GM18502 (cell line): ENCODE results near the gene EYA4.

Experiments used
- ATAC-seq: cut with Tn5 transposase; IDR thresholded peaks from one replicate; pipeline ENCODE4 v1.9.1; 2021; ENCODE audit warnings: mild to moderate bottlenecking; ENCODE audit not compliant: unreplicated experiment, poor library complexity

EYA4 gene

DNA sequence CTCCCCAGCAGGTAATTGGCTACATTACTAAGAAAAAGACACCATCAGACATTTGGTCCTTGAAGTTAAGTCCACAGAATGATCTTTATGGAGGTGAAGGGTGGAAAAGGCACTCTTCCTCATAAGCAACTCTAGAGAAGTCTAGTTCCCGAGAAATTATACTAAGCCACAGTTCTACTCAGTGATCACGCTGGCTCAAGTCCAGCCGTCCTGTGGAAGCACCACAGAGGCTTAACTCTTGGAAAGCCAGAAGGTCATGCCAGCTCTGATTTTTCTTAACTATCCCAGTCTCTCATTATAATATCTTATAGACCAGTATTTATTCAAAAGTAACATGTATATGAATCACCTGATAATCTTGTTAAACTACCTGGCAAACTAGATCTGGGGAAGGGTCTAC, 258.5 kb downstream of the EYA4 start:
- ATAC-seq = no peak

GRCh38 chr6:133501675-133502270, 260.6 kb downstream of the EYA4 start:
- no peak for ATAC-seq

- no peak for ATAC-seq
These were observed 261.5 kb downstream of the EYA4 start for GRCh38 chr6:133502441-133503335.

DNA sequence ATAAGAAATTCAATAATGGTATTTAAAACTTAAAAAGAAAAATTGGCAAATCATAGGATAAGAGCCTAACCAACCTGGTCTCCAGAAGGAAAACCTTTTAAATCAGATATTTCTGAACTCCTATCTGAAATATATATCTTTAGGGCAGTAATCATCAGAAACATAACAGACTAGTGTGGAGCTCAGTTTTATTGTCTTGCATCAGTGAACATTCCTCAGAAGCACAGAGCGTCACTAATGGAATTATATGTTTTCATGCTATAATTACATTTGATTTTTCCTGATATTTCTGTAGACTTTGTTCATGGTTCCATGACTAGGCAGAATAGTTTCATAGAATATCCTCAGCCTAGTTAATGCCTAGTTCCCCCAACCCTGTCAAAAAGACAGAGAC, 262.2 kb downstream of the EYA4 start:
- ATAC-seq = no peak

GRCh38 chr6:133504158-133504557, 263.0 kb downstream of the EYA4 start:
- ATAC-seq = no peak

DNA sequence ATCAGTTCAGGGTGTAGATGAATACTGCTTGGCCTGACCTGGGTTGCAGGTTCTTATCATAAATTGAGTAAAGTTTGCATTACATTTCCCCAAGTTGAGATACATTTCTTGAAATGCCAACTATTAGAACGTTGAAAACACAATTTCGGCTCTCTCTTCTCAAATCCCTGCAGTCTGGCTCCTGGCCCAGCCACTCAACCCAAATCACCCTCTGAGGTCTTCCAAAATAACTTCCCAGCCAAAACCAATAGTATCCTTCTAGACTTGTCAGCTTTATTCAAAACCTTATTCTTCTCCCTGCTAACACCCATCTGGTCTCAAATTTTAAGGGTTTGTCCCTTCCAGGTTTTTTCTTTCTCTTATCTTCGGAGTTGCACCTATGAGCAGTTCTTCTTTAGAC, 263.6 kb downstream of the EYA4 start:
- no peak for ATAC-seq

- ATAC-seq = no peak
These were observed 264.5 kb downstream of the EYA4 start for GRCh38 chr6:133505681-133506080.

DNA sequence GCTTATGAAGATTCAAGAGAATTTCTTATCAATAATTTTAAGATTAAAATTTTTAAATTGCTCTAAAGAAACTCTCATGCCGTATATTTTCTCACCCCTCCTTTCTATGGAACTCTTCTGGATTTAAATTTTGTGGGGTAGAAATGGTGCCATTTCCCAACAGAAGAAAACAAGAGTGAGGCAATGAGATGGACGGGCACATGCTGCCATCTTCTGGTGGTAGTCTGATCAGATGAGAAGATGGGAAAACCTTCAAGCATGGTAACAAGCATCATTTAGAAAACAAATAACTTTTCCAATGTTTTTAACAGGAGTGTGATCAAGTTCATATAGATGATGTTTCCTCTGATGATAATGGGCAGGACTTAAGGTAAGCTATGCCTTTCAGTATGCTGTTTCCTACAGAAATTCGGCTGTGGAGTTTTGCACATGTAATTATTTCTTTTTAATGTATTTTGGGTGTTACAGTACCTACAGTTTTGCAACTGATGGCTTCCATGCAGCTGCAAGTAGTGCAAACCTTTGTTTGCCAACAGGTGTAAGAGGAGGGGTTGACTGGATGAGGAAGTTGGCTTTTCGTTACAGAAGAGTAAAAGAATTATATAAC, 271.4 kb downstream of the EYA4 start:
- peak; percentile 56 for ATAC-seq

DNA sequence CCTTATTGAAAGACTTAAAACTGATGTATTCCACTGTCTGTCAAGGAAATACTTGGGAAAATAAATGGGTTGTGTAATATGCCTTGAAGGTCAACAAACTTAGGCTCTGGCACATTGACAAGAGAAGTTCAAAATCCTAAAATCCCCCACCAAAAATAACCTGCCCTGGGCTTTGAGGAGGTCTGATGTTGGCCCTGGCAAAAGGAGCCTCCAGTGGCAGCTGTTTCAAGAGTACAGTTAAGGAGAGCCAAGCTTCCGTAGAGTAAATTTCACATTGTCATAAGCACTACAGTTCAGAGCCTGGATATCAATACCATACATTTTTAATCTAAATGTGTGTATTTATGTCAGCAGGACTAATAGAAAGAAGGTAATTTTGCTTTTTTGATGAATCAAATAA, 282.7 kb downstream of the EYA4 start:
- no peak for ATAC-seq

DNA sequence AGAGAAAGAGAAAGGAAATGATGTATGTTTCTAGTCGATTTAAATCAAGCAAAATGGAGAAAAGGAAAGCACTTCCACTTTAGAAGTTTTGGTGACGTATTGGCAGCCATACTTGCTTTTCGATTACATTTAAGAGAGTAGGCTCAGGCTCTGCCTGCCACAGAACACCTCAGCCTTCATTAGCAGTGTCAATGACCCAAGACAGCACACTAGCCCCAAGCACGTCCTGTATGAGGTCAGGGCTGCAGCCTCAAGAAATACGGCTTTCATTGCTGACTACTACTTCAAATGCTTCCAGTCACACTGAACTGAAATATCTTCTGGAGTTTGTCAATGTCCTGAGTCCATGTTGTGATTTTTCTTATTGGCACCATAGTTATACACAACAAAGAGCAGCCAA, 285.3 kb downstream of the EYA4 start:
- no peak for ATAC-seq

GRCh38 chr6:133528566-133528965, 287.4 kb downstream of the EYA4 start:
- no peak for ATAC-seq

GRCh38 chr6:133532908-133533307, 291.8 kb downstream of the EYA4 start:
- ATAC-seq = no peak

- no peak for ATAC-seq
These were observed 298.5 kb downstream of the EYA4 start for GRCh38 chr6:133539502-133540259.

DNA sequence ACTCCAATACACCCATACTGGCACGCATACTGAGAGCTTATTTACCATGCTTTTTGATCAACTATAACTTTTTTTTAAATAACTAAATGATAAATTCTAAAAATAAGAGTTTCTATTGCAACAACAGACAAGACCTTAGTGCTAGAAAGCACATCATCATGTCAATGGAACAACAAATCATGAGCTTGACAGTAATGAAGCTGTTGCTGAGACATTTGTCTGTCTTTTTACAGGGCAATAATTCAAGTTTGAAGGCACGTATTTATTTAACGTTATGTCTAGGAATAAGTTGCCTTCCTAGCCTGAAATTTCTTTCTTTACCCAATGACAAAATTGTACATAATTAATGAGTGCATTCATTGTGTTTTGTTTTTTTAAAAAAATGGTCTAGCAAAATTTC, 299.2 kb downstream of the EYA4 start:
- ATAC-seq = no peak

GRCh38 chr6:133541040-133541439, 299.9 kb downstream of the EYA4 start:
- no peak for ATAC-seq

GRCh38 chr6:133542056-133542821, 301.1 kb downstream of the EYA4 start:
- no peak for ATAC-seq

DNA sequence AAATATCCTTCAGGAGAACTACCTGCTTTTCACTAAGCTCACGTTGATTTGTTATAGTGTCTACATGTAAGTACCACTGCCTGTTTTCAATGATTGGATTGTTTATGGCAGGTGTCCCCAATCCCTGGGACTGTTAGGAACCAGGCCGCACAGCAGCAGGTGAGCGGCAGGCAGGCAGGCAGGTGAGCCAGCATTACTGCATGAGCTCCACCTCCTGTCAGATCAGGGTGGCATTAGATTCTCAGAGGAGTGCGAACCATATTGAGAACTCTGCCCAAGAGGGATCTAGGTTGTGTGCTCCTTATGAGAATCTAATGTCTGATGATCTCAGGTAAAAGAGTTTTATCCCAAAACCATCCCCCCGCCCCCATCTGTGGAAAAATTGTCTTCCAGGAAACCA, 303.3 kb downstream of the EYA4 start:
- no peak for ATAC-seq

GRCh38 chr6:133546098-133546497, 304.9 kb downstream of the EYA4 start:
- no peak for ATAC-seq

GRCh38 chr6:133547136-133547535, 306.0 kb downstream of the EYA4 start:
- no peak for ATAC-seq
